Measurements from ENCODE around the gene APOL1.
A peak's percentile ranks its signal among the peaks of the same experiment; 100 is the strongest.
"Not testable (repeated sequence)": the region's sequence is repeated elsewhere in the genome, so short reads cannot be mapped to it uniquely, and the experiment has no call there.

The APOL1 gene

GRCh38 chr22:36286096-36286957 lies 33.4 kb downstream of the APOL1 start:
- Mint-ChIP-seq H3K27ac (peak overlapping the region; percentile 23), H3K9me3 (no peaks in the 10 kb centered on the region), H3K27me3 (no peaks in the 10 kb centered on the region), H3K4me3 (no peak overlapping the region), H3K4me1 (peaks cover 6% of the 10 kb centered on the region), H3K36me3 (peaks cover 76% of the 10 kb centered on the region)
- peak; percentile 76 for ATAC-seq

- H3K4me1 Mint-ChIP-seq: peaks cover 6% of the 10 kb centered on the region
- H3K4me3 Mint-ChIP-seq: no peak overlapping the region
- no peaks in the 10 kb centered on the region for H3K9me3 Mint-ChIP-seq
- peaks cover 78% of the 10 kb centered on the region for H3K36me3 Mint-ChIP-seq
- H3K27me3 Mint-ChIP-seq: no peaks in the 10 kb centered on the region
- no peak for ATAC-seq
- H3K27ac Mint-ChIP-seq: peak overlapping the region; percentile 37
Observed at GRCh38 chr22:36287881-36288515, 35.1 kb downstream of the APOL1 start.

DNA sequence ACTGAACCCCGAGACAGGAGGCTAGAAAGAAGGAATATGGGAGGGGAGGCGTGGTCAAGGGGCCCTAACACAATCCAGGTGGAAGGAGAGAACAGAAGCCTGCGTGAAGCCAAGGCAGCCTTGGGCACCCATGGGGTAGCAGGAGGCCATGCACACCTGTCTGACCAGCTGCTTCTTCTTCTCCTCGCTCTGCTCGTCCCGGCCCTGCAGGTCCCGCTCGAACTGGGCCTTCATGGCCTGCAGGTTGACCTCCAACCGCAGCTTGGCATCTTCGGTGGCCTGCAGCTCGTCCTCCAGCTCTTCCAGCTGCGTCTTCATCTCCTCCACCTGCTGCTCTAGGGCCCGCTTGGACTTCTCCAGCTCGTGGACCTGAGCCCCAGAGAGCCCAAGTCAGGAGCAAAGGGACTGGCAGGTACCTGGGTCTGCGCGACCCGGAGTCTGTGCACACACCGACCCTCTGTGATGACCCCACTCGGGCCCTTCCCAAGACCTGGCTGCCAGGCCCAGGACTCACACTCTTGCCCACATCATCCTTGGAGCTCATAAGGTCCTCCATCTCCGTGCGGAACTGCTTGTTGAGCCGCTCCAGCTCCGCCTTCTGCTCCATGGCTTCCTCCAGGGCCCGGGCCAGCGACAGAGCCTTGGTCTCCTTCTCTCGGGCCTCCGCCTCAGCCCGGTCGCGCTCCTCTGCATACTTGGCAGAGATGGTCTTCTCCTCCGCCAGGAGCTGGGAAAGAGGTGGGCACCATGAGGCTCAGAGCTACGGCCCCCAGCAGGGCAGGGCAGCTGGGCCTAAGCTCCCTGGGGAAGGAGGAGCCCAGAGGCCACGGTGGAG lies 35.9 kb downstream of the APOL1 start:
- peaks cover 77% of the 10 kb centered on the region for H3K36me3 Mint-ChIP-seq
- no peak overlapping the region for H3K4me3 Mint-ChIP-seq
- H3K9me3 Mint-ChIP-seq: no peaks in the 10 kb centered on the region
- ATAC-seq: no peak
- peak overlapping the region; percentile 37 for H3K27ac Mint-ChIP-seq
- H3K27me3 Mint-ChIP-seq: no peaks in the 10 kb centered on the region
- H3K4me1 Mint-ChIP-seq: peaks cover 6% of the 10 kb centered on the region

GRCh38 chr22:36289406-36289870 lies 36.5 kb downstream of the APOL1 start:
- Mint-ChIP-seq H3K27me3 (no peaks in the 10 kb centered on the region), H3K4me1 (peaks cover 6% of the 10 kb centered on the region), H3K27ac (peak overlapping the region; percentile 37), H3K4me3 (no peak overlapping the region), H3K9me3 (no peaks in the 10 kb centered on the region), H3K36me3 (peaks cover 78% of the 10 kb centered on the region)
- ATAC-seq: no peak

GRCh38 chr22:36289948-36290371 lies 37.0 kb downstream of the APOL1 start:
- not testable (repeated sequence) for ATAC-seq, H3K27me3 Mint-ChIP-seq, H3K9me3 Mint-ChIP-seq, H3K27ac Mint-ChIP-seq, H3K4me3 Mint-ChIP-seq, H3K4me1 Mint-ChIP-seq
- peaks cover 79% of the 10 kb centered on the region for H3K36me3 Mint-ChIP-seq

DNA sequence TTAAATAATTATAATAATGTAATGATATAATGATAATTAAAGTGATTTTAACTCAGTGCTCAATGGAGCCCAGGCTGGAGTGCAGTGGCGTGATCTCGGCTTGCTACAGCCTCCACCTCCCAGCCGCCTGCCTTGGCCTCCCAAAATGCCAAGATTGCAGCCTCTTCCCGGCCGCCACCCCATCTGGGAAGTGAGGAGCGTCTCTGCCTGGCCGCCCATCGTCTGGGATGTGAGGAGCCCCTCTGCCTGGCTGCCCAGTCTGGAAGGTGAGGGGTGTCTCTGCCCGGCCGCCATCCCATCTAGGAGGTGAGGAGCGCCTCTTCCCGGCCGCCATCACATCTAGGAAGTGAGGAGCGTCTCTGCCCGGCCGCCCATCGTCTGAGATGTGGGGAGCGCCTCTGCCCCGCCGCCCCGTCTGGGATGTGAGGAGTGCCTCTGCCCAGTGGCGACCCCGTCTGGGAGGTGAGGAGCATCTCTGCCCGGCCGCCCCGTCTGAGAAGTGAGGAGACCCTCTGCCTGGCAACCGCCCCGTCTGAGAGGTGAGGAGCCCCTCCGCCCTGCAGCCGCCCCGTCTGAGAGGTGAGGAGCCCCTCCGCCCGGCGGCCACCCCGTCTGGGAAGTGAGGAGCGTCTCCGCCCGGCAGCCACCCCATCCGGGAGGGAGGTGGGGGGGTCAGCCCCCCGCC lies 37.6 kb downstream of the APOL1 start:
- H3K4me1 Mint-ChIP-seq, ATAC-seq, H3K27ac Mint-ChIP-seq, H3K27me3 Mint-ChIP-seq, H3K4me3 Mint-ChIP-seq, H3K9me3 Mint-ChIP-seq: not testable (repeated sequence)
- H3K36me3 Mint-ChIP-seq: peaks cover 81% of the 10 kb centered on the region

DNA sequence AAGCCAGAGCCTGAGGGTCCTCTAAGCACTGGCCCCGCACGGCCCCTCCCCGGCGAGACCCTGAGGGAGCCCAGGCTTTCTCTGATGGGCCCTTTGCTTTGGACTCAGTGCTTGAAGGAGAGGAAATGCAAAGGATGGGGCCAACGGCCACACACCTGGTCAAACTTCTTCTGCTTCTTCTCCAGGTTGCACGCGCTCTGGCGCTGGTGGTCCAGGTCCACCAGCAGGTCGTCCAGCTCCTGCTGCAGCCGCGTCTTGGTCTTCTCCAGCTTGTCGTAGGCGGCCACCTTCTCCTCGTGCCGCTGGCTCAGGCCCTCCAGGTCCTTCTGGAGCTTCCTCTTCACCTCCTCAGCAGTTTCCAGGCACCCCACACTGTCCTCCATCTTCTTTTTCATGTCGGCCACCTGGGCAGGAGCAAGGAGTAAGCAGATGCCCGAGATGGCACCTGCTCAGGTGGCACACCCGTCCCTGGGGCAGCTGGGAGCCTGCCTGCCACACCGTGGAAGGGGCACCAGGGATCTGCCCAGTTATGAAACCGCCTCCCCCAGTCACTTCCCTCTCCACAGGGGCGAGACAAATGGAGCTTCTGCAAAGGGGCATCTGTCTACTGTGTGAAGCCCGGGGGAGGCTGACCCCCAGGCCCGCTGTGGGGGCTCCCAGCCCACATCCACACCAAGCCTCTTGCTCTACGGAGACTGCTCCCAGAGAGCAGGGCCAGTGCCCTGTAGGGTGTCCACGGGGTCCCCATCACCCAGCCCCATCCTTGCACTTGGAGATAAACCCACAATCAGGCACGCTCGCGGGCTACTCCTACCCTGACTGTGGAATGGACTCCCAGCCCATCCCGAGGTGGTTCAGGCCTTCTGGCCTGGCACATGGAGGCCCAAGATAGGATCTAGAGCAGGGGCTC lies 39.2 kb downstream of the APOL1 start:
- H3K36me3 Mint-ChIP-seq: peaks cover 77% of the 10 kb centered on the region
- no peak overlapping the region for H3K4me3 Mint-ChIP-seq
- H3K27me3 Mint-ChIP-seq: no peaks in the 10 kb centered on the region
- H3K27ac Mint-ChIP-seq: no peak overlapping the region
- H3K4me1 Mint-ChIP-seq: peaks cover 6% of the 10 kb centered on the region
- no peaks in the 10 kb centered on the region for H3K9me3 Mint-ChIP-seq
- ATAC-seq: peak; percentile 27

DNA sequence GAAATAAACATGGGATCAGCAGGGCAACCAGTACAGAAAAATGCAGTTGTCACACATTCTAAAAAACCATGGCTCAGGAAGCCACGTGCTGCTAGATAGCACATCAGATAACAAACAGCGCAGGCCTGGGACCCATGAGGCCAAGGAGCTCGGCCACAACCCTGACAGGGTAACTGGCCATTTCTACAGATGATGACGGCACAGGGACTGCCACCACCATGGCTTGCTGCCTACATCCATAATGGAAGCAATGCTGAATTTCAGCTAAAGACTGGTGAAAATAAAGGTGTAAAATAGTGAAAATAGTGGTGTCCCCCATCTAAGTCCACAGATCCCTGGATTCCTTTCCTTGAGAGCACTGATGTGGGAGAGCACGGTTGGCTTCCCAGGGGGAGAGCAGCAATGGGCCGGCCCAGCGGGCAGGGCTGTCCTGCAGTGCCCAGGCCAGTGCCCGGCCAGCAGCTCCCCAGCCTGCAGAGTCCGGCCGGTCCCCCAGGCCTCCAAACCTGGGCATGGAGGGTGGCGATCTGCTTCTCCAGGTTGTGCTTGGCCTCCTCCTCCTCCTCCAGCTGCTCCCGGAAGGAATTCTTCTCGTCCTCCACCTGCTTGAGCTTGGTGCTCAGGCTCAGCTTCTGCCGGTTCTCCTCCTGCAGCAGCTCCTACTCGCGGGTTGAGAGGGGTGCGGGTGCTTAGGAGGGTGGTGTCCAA lies 40.0 kb downstream of the APOL1 start:
- Mint-ChIP-seq H3K4me3 (no peak overlapping the region), H3K4me1 (peaks cover 6% of the 10 kb centered on the region), H3K36me3 (peaks cover 81% of the 10 kb centered on the region), H3K9me3 (no peaks in the 10 kb centered on the region), H3K27me3 (no peaks in the 10 kb centered on the region), H3K27ac (no peak overlapping the region)
- ATAC-seq: no peak

GRCh38 chr22:36293606-36294292 lies 40.8 kb downstream of the APOL1 start:
- Mint-ChIP-seq H3K9me3 (no peaks in the 10 kb centered on the region), H3K36me3 (peaks cover 76% of the 10 kb centered on the region), H3K27ac (peak overlapping the region; percentile 24), H3K27me3 (no peaks in the 10 kb centered on the region), H3K4me1 (peaks cover 5% of the 10 kb centered on the region), H3K4me3 (no peak overlapping the region)
- ATAC-seq: no peak

GRCh38 chr22:36294293-36294620 lies 41.3 kb downstream of the APOL1 start:
- H3K9me3 Mint-ChIP-seq: no peaks in the 10 kb centered on the region
- no peak for ATAC-seq
- H3K36me3 Mint-ChIP-seq: peaks cover 74% of the 10 kb centered on the region
- H3K4me1 Mint-ChIP-seq: peaks cover under 1% of the 10 kb centered on the region
- H3K27me3 Mint-ChIP-seq: no peaks in the 10 kb centered on the region
- no peak overlapping the region for H3K4me3 Mint-ChIP-seq
- H3K27ac Mint-ChIP-seq: peak overlapping the region; percentile 24

GRCh38 chr22:36294801-36295200 lies 41.9 kb downstream of the APOL1 start:
- no peaks in the 10 kb centered on the region for H3K9me3 Mint-ChIP-seq
- H3K27me3 Mint-ChIP-seq: no peaks in the 10 kb centered on the region
- no peaks in the 10 kb centered on the region for H3K4me1 Mint-ChIP-seq
- peaks cover 74% of the 10 kb centered on the region for H3K36me3 Mint-ChIP-seq
- no peak for ATAC-seq
- H3K4me3 Mint-ChIP-seq: no peak overlapping the region
- peak overlapping the region; percentile 24 for H3K27ac Mint-ChIP-seq

- Mint-ChIP-seq H3K9me3 (no peaks in the 10 kb centered on the region), H3K4me1 (no peaks in the 10 kb centered on the region), H3K4me3 (no peak overlapping the region), H3K27me3 (no peaks in the 10 kb centered on the region), H3K27ac (no peak overlapping the region), H3K36me3 (peaks cover 75% of the 10 kb centered on the region)
- no peak for ATAC-seq
Observed at GRCh38 chr22:36295247-36295646, 42.3 kb downstream of the APOL1 start.

GRCh38 chr22:36296690-36297089 lies 43.8 kb downstream of the APOL1 start:
- peaks cover 83% of the 10 kb centered on the region for H3K36me3 Mint-ChIP-seq
- peaks cover 10% of the 10 kb centered on the region for H3K4me1 Mint-ChIP-seq
- ATAC-seq: no peak
- no peak overlapping the region for H3K4me3 Mint-ChIP-seq
- H3K27me3 Mint-ChIP-seq: no peaks in the 10 kb centered on the region
- H3K9me3 Mint-ChIP-seq: no peaks in the 10 kb centered on the region
- no peak overlapping the region for H3K27ac Mint-ChIP-seq

All from stimulated activated memory B cell treated with anti-CD40 and anti-IgM and Interleukin-4, amounts not matched to agents 10 μg/mL and 1 μg/mL and 100 μg/mL, for 72 hours (primary cell).